ENCODE data around the gene RBM17.

Gene RBM17

GRCh38 chr10:6047847-6048246 lies 41.0 kb upstream of the RBM17 start:
- Histone ChIP-seq H3K27ac (ENCODE audit: insufficient read depth, low read length, poor library complexity, severe bottlenecking) (peak overlapping the region; percentile 96), H3K36me3 (ENCODE audit: control insufficient read depth, insufficient read depth, low read length) (peaks cover 3% of the 10 kb centered on the region), H3K4me3 (ENCODE audit: insufficient read depth, low read depth, low read length, poor library complexity, severe bottlenecking) (no peak overlapping the region), H3K27me3 (replicated peaks; ENCODE audit: control insufficient read depth, insufficient read depth, low read length, poor library complexity, severe bottlenecking) (no peaks in the 10 kb centered on the region), H3K9me3 (ENCODE audit: control insufficient read depth, low read length) (no peaks in the 10 kb centered on the region), H3K4me1 (ENCODE audit: control insufficient read depth, insufficient read depth, low read length, poor library complexity, severe bottlenecking) (peaks cover 81% of the 10 kb centered on the region)
- DNase-seq: no peak

- H3K27ac ChIP-seq (ENCODE audit: insufficient read depth, low read length, poor library complexity, severe bottlenecking): peak overlapping the region; percentile 96
- H3K4me3 ChIP-seq (ENCODE audit: insufficient read depth, low read depth, low read length, poor library complexity, severe bottlenecking): no peak overlapping the region
- H3K9me3 ChIP-seq (ENCODE audit: control insufficient read depth, low read length): no peaks in the 10 kb centered on the region
- peaks cover 86% of the 10 kb centered on the region for H3K4me1 ChIP-seq (ENCODE audit: control insufficient read depth, insufficient read depth, low read length, poor library complexity, severe bottlenecking)
- DNase-seq: no peak
- no peaks in the 10 kb centered on the region for H3K27me3 ChIP-seq (replicated peaks; ENCODE audit: control insufficient read depth, insufficient read depth, low read length, poor library complexity, severe bottlenecking)
- H3K36me3 ChIP-seq (ENCODE audit: control insufficient read depth, insufficient read depth, low read length): peaks cover 3% of the 10 kb centered on the region
Observed at GRCh38 chr10:6048281-6049030, 40.4 kb upstream of the RBM17 start.

GRCh38 chr10:6049031-6049400 lies 39.8 kb upstream of the RBM17 start:
- H3K27ac ChIP-seq (ENCODE audit: insufficient read depth, low read length, poor library complexity, severe bottlenecking): peak overlapping the region; percentile 96
- H3K4me3 ChIP-seq (ENCODE audit: insufficient read depth, low read depth, low read length, poor library complexity, severe bottlenecking): no peak overlapping the region
- peaks cover 86% of the 10 kb centered on the region for H3K4me1 ChIP-seq (ENCODE audit: control insufficient read depth, insufficient read depth, low read length, poor library complexity, severe bottlenecking)
- no peaks in the 10 kb centered on the region for H3K9me3 ChIP-seq (ENCODE audit: control insufficient read depth, low read length)
- no peaks in the 10 kb centered on the region for H3K27me3 ChIP-seq (replicated peaks; ENCODE audit: control insufficient read depth, insufficient read depth, low read length, poor library complexity, severe bottlenecking)
- H3K36me3 ChIP-seq (ENCODE audit: control insufficient read depth, insufficient read depth, low read length): peaks cover 3% of the 10 kb centered on the region
- no peak for DNase-seq

- peak; percentile 94 to 97 (median 96) for DNase-seq
- peaks cover 3% of the 10 kb centered on the region for H3K36me3 ChIP-seq (ENCODE audit: control insufficient read depth, insufficient read depth, low read length)
- H3K27me3 ChIP-seq (replicated peaks; ENCODE audit: control insufficient read depth, insufficient read depth, low read length, poor library complexity, severe bottlenecking): no peaks in the 10 kb centered on the region
- H3K27ac ChIP-seq (ENCODE audit: insufficient read depth, low read length, poor library complexity, severe bottlenecking): peak overlapping the region; percentile 96
- H3K4me3 ChIP-seq (ENCODE audit: insufficient read depth, low read depth, low read length, poor library complexity, severe bottlenecking): peak overlapping the region; percentile 64
- H3K4me1 ChIP-seq (ENCODE audit: control insufficient read depth, insufficient read depth, low read length, poor library complexity, severe bottlenecking): peaks cover 72% of the 10 kb centered on the region
- no peaks in the 10 kb centered on the region for H3K9me3 ChIP-seq (ENCODE audit: control insufficient read depth, low read length)
Observed at GRCh38 chr10:6050801-6051445, 37.9 kb upstream of the RBM17 start.

- H3K9me3 ChIP-seq (ENCODE audit: control insufficient read depth, low read length): no peaks in the 10 kb centered on the region
- H3K4me3 ChIP-seq (ENCODE audit: insufficient read depth, low read depth, low read length, poor library complexity, severe bottlenecking): peak overlapping the region; percentile 9
- DNase-seq: peak; percentile 75 to 76 (median 75)
- H3K27ac ChIP-seq (ENCODE audit: insufficient read depth, low read length, poor library complexity, severe bottlenecking): peak overlapping the region; percentile 96
- no peaks in the 10 kb centered on the region for H3K36me3 ChIP-seq (ENCODE audit: control insufficient read depth, insufficient read depth, low read length)
- no peaks in the 10 kb centered on the region for H3K27me3 ChIP-seq (replicated peaks; ENCODE audit: control insufficient read depth, insufficient read depth, low read length, poor library complexity, severe bottlenecking)
- H3K4me1 ChIP-seq (ENCODE audit: control insufficient read depth, insufficient read depth, low read length, poor library complexity, severe bottlenecking): peaks cover 60% of the 10 kb centered on the region
Observed at GRCh38 chr10:6052247-6053221, 36.3 kb upstream of the RBM17 start.

- Histone ChIP-seq H3K4me1 (ENCODE audit: control insufficient read depth, insufficient read depth, low read length, poor library complexity, severe bottlenecking) (peaks cover 54% of the 10 kb centered on the region), H3K27me3 (replicated peaks; ENCODE audit: control insufficient read depth, insufficient read depth, low read length, poor library complexity, severe bottlenecking) (no peaks in the 10 kb centered on the region), H3K27ac (ENCODE audit: insufficient read depth, low read length, poor library complexity, severe bottlenecking) (peak overlapping the region; percentile 96)
Observed at GRCh38 chr10:6053303-6053702, 35.5 kb upstream of the RBM17 start.

GRCh38 chr10:6053816-6054631 lies 34.8 kb upstream of the RBM17 start:
- no peaks in the 10 kb centered on the region for H3K27me3 ChIP-seq (replicated peaks; ENCODE audit: control insufficient read depth, insufficient read depth, low read length, poor library complexity, severe bottlenecking)
- H3K36me3 ChIP-seq (ENCODE audit: control insufficient read depth, insufficient read depth, low read length): no peaks in the 10 kb centered on the region
- no peaks in the 10 kb centered on the region for H3K9me3 ChIP-seq (ENCODE audit: control insufficient read depth, low read length)
- peaks cover 49% of the 10 kb centered on the region for H3K4me1 ChIP-seq (ENCODE audit: control insufficient read depth, insufficient read depth, low read length, poor library complexity, severe bottlenecking)
- DNase-seq: no peak
- H3K4me3 ChIP-seq (ENCODE audit: insufficient read depth, low read depth, low read length, poor library complexity, severe bottlenecking): peak overlapping the region; percentile 24
- peak overlapping the region; percentile 96 for H3K27ac ChIP-seq (ENCODE audit: insufficient read depth, low read length, poor library complexity, severe bottlenecking)

More at GRCh38 chr10:6053303-6053702, 35.5 kb upstream of the RBM17 start:
- Histone ChIP-seq H3K36me3 (ENCODE audit: control insufficient read depth, insufficient read depth, low read length) (no peaks in the 10 kb centered on the region), H3K9me3 (ENCODE audit: control insufficient read depth, low read length) (no peaks in the 10 kb centered on the region), H3K4me3 (ENCODE audit: insufficient read depth, low read depth, low read length, poor library complexity, severe bottlenecking) (no peak overlapping the region)
- no peak for DNase-seq

GRCh38 chr10:6054884-6055283 lies 34.0 kb upstream of the RBM17 start:
- H3K27ac ChIP-seq (ENCODE audit: insufficient read depth, low read length, poor library complexity, severe bottlenecking): peak overlapping the region; percentile 96
- H3K36me3 ChIP-seq (ENCODE audit: control insufficient read depth, insufficient read depth, low read length): no peaks in the 10 kb centered on the region
- no peaks in the 10 kb centered on the region for H3K9me3 ChIP-seq (ENCODE audit: control insufficient read depth, low read length)
- H3K4me3 ChIP-seq (ENCODE audit: insufficient read depth, low read depth, low read length, poor library complexity, severe bottlenecking): no peak overlapping the region
- no peaks in the 10 kb centered on the region for H3K27me3 ChIP-seq (replicated peaks; ENCODE audit: control insufficient read depth, insufficient read depth, low read length, poor library complexity, severe bottlenecking)
- DNase-seq: no peak
- H3K4me1 ChIP-seq (ENCODE audit: control insufficient read depth, insufficient read depth, low read length, poor library complexity, severe bottlenecking): peaks cover 49% of the 10 kb centered on the region

- no peak overlapping the region for H3K4me3 ChIP-seq (ENCODE audit: insufficient read depth, low read depth, low read length, poor library complexity, severe bottlenecking)
- no peak for DNase-seq
- H3K27me3 ChIP-seq (replicated peaks; ENCODE audit: control insufficient read depth, insufficient read depth, low read length, poor library complexity, severe bottlenecking): no peaks in the 10 kb centered on the region
- H3K4me1 ChIP-seq (ENCODE audit: control insufficient read depth, insufficient read depth, low read length, poor library complexity, severe bottlenecking): peaks cover 52% of the 10 kb centered on the region
- H3K27ac ChIP-seq (ENCODE audit: insufficient read depth, low read length, poor library complexity, severe bottlenecking): no peak overlapping the region
- no peaks in the 10 kb centered on the region for H3K9me3 ChIP-seq (ENCODE audit: control insufficient read depth, low read length)
- no peaks in the 10 kb centered on the region for H3K36me3 ChIP-seq (ENCODE audit: control insufficient read depth, insufficient read depth, low read length)
Observed at GRCh38 chr10:6055929-6056328, 32.9 kb upstream of the RBM17 start.

All from effector memory CD4-positive, alpha-beta T cell (primary cell).